ENCODE measurements around the gene RPRD1A. TPM values are rescaled to one million over a fixed set of nuclear protein-coding genes. Genes with fewer than 3 reads are reported as not detected.

RPRD1A gene
- polyA plus RNA-seq, 1 of the 3 experiments (the other 2 are of a cell fraction): 28.9 TPM

GRCh38 chr18:35999925-36000324 is 67.4 kb downstream of the RPRD1A start:
- Histone ChIP-seq H3K9ac (no peak overlapping the region), H3K4me3 (ENCODE audit: low read depth in 2 of 2, low read length in 1 of 2) (no peak overlapping the region), H3K4me1 (ENCODE audit: control insufficient read depth in 1 of 2, insufficient read depth in 2 of 2, low read depth in 1 of 2, low read length in 1 of 2) (no peaks in the 10 kb centered on the region), H2AFZ (ENCODE audit: low read depth) (no peak overlapping the region), H3K9me3 (no peaks in the 10 kb centered on the region), H3K9me2 (no peaks in the 10 kb centered on the region), H3F3A (replicated peaks; ENCODE audit: insufficient read depth) (peaks cover 3% of the 10 kb centered on the region), H3K27me3 (ENCODE audit: insufficient read depth) (no peaks in the 10 kb centered on the region), H3K4me2 (no peak overlapping the region), H3K27ac (ENCODE audit: low read depth in 2 of 2, low read length in 1 of 2) (no peak overlapping the region), H3K79me2 (ENCODE audit: insufficient read depth) (no peaks in the 10 kb centered on the region), H3K36me3 (replicated peaks in 1 of 2; ENCODE audit: control insufficient read depth in 1 of 2, insufficient read depth in 2 of 2, low read length in 1 of 2) (no peaks in the 10 kb centered on the region), H4K20me1 (ENCODE audit: insufficient read depth) (no peaks in the 10 kb centered on the region)
- CTCF ChIA-PET: interaction anchor here (1.5 to 1.7 kb wide), 2 partner anchors 11 to 18 kb away, joined by 4 to 5 read pairs; no protein-coding TSS in a partner anchor
- 86% methylated on average over 1 of the region's 1 CpG for WGBS (ENCODE audit: low lambda C conversion rate)
- TF ChIP-seq FOSL2 (IDR thresholded peaks at IDR 0.05; ENCODE audit: borderline replicate concordance, low read depth) (no peak), RFX5 (IDR thresholded peaks at IDR 0.05; ENCODE audit: low read length) (no peak), TEAD4 (IDR thresholded peaks at IDR 0.05; ENCODE audit: borderline replicate concordance, insufficient read depth) (no peak), NFIC (IDR thresholded peaks at IDR 0.05; ENCODE audit: borderline replicate concordance) (no peak), EP300 (IDR thresholded peaks at IDR 0.05; ENCODE audit: borderline replicate concordance in 1 of 2, low read depth in 1 of 2, low read length in 1 of 2) (no peak), IRF3 (IDR thresholded peaks at IDR 0.05; ENCODE audit: low read depth, low read length) (no peak), USF2 (IDR thresholded peaks at IDR 0.05; ENCODE audit: borderline replicate concordance, low read depth, low read length) (no peak), PBX3 (IDR thresholded peaks at IDR 0.05) (no peak), ELF1 (IDR thresholded peaks at IDR 0.05) (no peak), NRF1 (IDR thresholded peaks at IDR 0.05; ENCODE audit: low read depth, low read length) (no peak), FOXJ3 (CRISPR knock-in tag; IDR thresholded peaks at IDR 0.05) (no peak), ZBTB33 (IDR thresholded peaks at IDR 0.05; ENCODE audit: borderline replicate concordance, low read depth) (no peak), MXI1 (IDR thresholded peaks at IDR 0.05; ENCODE audit: low read depth, low read length) (no peak), FOXM1 (IDR thresholded peaks at IDR 0.05; ENCODE audit: low read depth) (no peak), GABPA (IDR thresholded peaks at IDR 0.05; ENCODE audit: low read depth) (no peak), CTCF (IDR thresholded peaks at IDR 0.05) (no peak), EZH2phosphoT487 (IDR thresholded peaks at IDR 0.05; ENCODE audit: borderline replicate concordance, low read depth) (no peak), POLR2AphosphoS5 (IDR thresholded peaks at IDR 0.05; ENCODE audit: low read depth, low read length) (no peak), RCOR1 (IDR thresholded peaks at IDR 0.05; ENCODE audit: low read length) (no peak)
- DNase-seq: no peak
- POLR2A ChIA-PET: no interaction called here

All from SK-N-SH (cell line).